Calu3 (cell line): ENCODE results near the gene CHRM5. TPM values are rescaled to one million over a fixed set of nuclear protein-coding genes. Genes with fewer than 3 reads are reported as not detected.

Experiments
- BruUV-seq: library from RNA; stranded (reverse); fragments of 400-500 nt; replicated peaks from 2 replicates; lab custom pipeline; 2021; lab: Mats Ljungman, UMichigan
- CTCF ChIA-PET: fragments of 300-600 bp; sonication (Branson Sonifier 250); formaldehyde crosslinking; loops from one replicate; lab custom pipeline; 2022; ENCODE audit warnings: antibody characterized with exemption; lab: Charles Lee
- DNase-seq: peaks from one replicate; pipeline ENCODE4 v3.0.0; 2022
- H3K27ac Mint-ChIP-seq: one replicate; pipeline ENCODE4 v1.8.0; 2022; ENCODE audit warnings: mixed read lengths; ENCODE audit not compliant: unreplicated experiment
- H3K27me3 Mint-ChIP-seq: one replicate; pipeline ENCODE4 v1.8.0; 2022; ENCODE audit warnings: mixed read lengths; ENCODE audit not compliant: unreplicated experiment
- H3K36me3 Mint-ChIP-seq: one replicate; pipeline ENCODE4 v1.8.0; 2022; ENCODE audit warnings: mild to moderate bottlenecking, moderate library complexity, mixed read lengths; ENCODE audit not compliant: insufficient read depth, unreplicated experiment
- H3K4me1 Mint-ChIP-seq: one replicate; pipeline ENCODE4 v1.8.0; 2022; ENCODE audit warnings: mild to moderate bottlenecking, low read depth, mixed read lengths; ENCODE audit not compliant: unreplicated experiment
- H3K4me3 Mint-ChIP-seq: one replicate; pipeline ENCODE4 v1.8.0; 2022; ENCODE audit warnings: mild to moderate bottlenecking, low read depth, moderate library complexity, mixed read lengths; ENCODE audit not compliant: unreplicated experiment
- H3K9me3 Mint-ChIP-seq: one replicate; pipeline ENCODE4 v1.8.0; 2022; ENCODE audit warnings: low read depth, mixed read lengths; ENCODE audit not compliant: unreplicated experiment
- CTCF ChIP-seq: fragments of 200-600 bp; IDR thresholded peaks from one replicate; pipeline ENCODE4 v1.8.0; 2022; ENCODE audit warnings: antibody characterized with exemption; ENCODE audit not compliant: unreplicated experiment
- intact Hi-C: fragments of 100-400 bp; cut with micrococcal nuclease; formaldehyde crosslinking; loops from one replicate; pipeline ENCODE4 v1.10.0; 2022; ENCODE audit not compliant: unreplicated experiment
- total RNA-seq: library from RNA; stranded (reverse); gene quantifications from 2 replicates; pipeline ENCODE4 v1.2.3, GENCODE V29; 2022

CHRM5 gene
- total RNA-seq, 1 experiment from 2014 or later: not detected

DNA sequence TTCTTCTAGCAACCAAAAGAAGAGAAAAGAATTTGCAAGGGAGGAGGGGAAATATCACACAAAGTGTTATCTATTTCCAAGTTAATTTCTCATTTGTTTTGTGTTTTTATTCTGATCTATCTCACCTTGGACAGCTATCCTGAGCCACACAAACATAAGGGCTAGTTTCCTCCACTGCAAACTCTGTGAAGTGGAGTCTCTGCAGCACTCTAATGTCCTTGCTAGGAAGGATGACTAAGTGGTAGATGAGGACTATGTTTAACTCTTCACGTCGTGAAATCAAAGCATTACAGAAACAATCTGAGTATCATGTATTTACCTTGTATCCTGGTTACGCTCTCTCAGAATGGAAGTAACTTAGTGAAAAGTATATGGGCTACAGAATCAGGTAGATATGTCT lies 33.9 kb upstream of the CHRM5 start:
- CTCF ChIA-PET: no interaction called here

GRCh38 chr15:33934921-33935320 lies 33.4 kb upstream of the CHRM5 start:
- DNase-seq: no peak
- TF ChIP-seq CTCF: no peak
- Mint-ChIP-seq H3K9me3 (no peaks in the 10 kb centered on the region), H3K27ac (no peak overlapping the region), H3K4me3 (no peak overlapping the region), H3K36me3 (no peaks in the 10 kb centered on the region), H3K27me3 (no peaks in the 10 kb centered on the region), H3K4me1 (no peaks in the 10 kb centered on the region)
- intact Hi-C loops: no loop called here
- CTCF ChIA-PET: no interaction called here
- no TSS peak for BruUV-seq

More for the DNA sequence above, 33.9 kb upstream of the CHRM5 start:
- Mint-ChIP-seq H3K27ac (no peak overlapping the region), H3K9me3 (no peaks in the 10 kb centered on the region), H3K4me1 (no peaks in the 10 kb centered on the region), H3K27me3 (no peaks in the 10 kb centered on the region), H3K4me3 (no peak overlapping the region), H3K36me3 (no peaks in the 10 kb centered on the region)
- no peak for TF ChIP-seq CTCF
- intact Hi-C loops: no loop called here
- no peak for DNase-seq
- no TSS peak for BruUV-seq

DNA sequence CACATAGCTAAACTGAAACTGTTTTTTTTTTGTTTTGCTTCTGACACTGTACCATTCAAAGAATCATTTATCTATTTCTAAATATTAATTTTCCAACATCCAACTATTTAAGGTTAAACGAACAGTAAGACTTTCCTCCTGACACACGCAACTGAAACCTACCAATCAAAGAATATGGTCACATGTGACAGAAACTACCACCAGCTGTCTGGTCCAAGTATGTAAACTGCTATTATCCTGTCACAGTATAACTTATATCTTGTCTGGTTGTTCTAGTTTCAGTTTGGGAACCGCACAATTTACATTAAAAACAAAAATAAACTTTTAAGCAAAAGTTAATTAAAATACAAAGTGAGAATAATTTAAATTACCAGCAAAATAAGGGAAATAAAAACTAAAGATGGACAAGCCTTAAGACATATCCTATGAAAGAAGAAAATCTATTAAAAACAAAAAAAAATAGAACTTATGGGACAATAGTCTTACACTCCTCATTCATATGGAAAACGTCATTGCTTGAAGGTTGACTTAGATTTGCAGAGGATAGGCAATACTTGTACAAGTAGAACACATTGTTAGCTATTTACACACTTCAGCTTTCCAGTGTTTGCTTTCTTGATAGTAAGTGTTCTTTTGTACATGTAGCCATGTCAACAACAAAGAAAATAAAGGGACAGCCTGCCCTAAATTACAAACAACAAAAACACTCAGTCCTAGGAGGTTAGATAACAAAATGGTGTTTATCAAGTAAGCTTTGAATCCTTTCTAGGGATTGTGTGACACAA lies 26.8 kb upstream of the CHRM5 start:
- intact Hi-C loops: no loop called here

GRCh38 chr15:33946152-33946551 lies 22.1 kb upstream of the CHRM5 start:
- H3K4me3 Mint-ChIP-seq: no peak overlapping the region
- no peaks in the 10 kb centered on the region for H3K9me3 Mint-ChIP-seq
- no peak for TF ChIP-seq CTCF
- H3K27ac Mint-ChIP-seq: no peak overlapping the region
- CTCF ChIA-PET: no interaction called here
- H3K36me3 Mint-ChIP-seq: no peaks in the 10 kb centered on the region
- BruUV-seq: no TSS peak
- H3K4me1 Mint-ChIP-seq: no peaks in the 10 kb centered on the region
- intact Hi-C loops: no loop called here
- DNase-seq: no peak
- H3K27me3 Mint-ChIP-seq: no peaks in the 10 kb centered on the region

More for the DNA sequence above, 26.8 kb upstream of the CHRM5 start:
- Mint-ChIP-seq H3K27me3 (no peaks in the 10 kb centered on the region), H3K36me3 (no peaks in the 10 kb centered on the region), H3K9me3 (no peaks in the 10 kb centered on the region), H3K4me1 (no peaks in the 10 kb centered on the region), H3K4me3 (no peak overlapping the region), H3K27ac (no peak overlapping the region)
- no TSS peak for BruUV-seq
- no peak for TF ChIP-seq CTCF
- no peak for DNase-seq
- CTCF ChIA-PET: no interaction called here
